ENCODE data around the gene IRF5.
"Not testable (repeated sequence)": the region's sequence is repeated elsewhere in the genome, so short reads cannot be mapped to it uniquely, and the experiment has no call there.

IRF5 gene

DNA sequence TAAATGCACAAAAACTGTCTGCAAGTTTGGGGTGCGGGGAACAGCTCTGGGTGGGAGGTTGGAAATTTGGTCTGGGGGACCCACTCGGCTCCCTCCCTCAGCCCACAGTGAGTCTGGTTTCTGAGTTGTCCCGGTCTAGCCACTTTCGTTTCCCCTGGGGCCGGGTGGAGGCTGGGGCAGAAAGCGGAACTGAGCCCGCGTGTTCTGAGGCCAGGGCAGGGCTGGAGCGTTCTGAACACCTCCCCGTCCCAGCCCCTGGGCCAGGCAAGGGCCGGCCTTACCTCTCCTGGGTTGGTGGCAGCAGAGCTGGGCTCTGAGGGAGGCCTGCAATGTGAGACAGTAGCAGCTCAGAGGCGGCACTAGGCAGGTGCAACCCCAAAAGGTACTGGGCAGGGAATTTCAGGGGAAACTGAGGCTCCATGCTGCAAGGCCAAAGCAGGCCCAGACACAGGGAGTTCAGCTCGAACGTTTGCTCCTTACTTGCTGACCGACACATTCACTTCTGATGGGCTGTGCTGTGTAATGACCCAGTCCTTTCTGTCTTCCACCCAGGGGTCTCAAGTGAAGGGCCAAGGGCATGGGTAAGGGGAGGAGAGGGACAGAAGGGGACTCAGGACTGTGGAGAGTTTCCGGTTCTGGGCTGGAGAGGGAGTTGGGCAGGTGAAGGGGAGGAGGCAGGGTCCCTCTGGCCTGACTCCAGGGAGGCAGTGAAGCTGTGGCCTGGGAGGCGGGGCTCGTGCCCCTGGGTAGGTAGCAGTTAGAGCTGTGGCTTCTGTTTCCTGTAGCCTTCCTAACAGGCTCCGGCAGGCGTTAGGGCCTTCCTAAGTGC is 3.0 kb downstream of the IRF5 start:
- peak; percentile 72 for DNase-seq

DNA sequence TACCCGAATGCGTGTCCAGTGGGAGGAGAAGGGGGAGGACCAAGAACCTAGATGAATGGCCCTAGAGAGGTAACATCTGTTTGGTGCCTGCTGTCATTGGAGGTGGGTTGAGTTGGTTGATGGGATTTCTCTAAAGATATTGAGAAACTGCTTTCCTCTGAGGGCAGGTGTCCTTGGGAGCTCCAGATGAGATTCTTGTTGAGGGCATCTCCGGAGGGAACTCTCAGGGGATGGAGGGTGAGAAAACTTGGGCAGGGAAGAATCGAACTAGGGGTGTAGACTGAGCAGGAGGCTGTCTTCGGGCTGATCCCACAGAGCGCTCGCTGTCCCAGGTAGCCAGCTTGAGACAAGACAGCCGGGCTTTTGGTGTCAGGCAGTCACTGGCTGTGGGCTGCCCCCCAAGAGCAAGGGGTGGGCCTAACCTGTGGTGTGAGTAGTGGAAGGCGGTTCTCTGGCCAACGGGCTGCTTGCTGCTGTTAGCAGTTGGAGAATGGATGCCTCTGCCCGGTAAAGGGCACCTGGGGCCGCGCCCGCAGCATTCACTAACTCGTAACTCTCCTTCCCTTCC is 3.7 kb downstream of the IRF5 start:
- DNase-seq: no peak

- no peak for DNase-seq
These were observed 4.3 kb downstream of the IRF5 start for GRCh38 chr7:128941946-128942526.

DNA sequence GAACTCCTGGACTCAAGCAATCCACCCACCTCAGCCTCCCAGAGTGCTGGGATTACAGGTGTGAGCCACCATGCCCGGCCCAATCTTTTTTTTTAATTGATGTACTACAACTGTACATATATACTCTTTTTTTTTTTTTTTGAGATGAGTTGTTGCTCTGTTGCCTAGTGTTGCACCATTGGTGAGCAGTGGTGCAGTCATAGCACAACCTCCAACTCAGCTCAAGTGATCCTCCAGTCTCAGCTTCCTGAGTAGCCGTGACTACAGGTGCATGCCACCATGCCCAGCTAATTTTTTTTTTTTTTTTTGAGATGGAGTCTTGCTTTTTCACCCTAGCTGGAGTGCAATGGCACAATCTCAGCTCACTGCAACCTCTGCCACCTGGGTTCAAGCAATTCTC is 5.5 kb downstream of the IRF5 start:
- not testable (repeated sequence) for DNase-seq

- no peak for DNase-seq
These were observed 6.9 kb downstream of the IRF5 start for GRCh38 chr7:128944487-128945236.

DNA sequence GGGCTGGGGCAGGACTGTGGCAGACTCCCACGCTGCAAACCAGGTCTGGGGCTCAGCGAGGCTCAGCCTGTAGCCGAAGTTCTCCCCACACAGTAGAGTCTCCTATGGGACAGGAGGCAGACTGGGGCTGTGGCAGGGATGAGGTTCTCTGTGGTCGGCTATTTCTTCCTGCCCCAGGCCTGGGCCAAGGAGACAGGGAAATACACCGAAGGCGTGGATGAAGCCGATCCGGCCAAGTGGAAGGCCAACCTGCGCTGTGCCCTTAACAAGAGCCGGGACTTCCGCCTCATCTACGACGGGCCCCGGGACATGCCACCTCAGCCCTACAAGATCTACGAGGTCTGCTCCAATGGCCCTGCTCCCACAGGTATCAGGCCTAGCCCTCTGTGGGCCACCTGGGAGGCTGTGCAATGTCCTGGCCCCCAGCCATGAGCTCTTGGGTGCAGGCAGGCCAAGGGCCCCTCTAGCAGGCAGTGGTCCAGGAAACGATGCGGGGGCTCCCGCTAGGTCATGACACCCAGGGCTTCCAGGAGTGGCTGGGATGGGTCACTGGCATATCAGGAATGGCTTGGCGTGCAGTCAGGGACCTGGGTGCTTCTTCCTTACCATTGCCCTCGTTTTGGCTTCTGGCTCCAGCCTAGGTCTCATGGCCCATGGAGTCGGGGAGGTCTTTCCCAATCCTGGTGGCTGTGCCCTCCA is 8.1 kb downstream of the IRF5 start:
- DNase-seq: no peak

DNA sequence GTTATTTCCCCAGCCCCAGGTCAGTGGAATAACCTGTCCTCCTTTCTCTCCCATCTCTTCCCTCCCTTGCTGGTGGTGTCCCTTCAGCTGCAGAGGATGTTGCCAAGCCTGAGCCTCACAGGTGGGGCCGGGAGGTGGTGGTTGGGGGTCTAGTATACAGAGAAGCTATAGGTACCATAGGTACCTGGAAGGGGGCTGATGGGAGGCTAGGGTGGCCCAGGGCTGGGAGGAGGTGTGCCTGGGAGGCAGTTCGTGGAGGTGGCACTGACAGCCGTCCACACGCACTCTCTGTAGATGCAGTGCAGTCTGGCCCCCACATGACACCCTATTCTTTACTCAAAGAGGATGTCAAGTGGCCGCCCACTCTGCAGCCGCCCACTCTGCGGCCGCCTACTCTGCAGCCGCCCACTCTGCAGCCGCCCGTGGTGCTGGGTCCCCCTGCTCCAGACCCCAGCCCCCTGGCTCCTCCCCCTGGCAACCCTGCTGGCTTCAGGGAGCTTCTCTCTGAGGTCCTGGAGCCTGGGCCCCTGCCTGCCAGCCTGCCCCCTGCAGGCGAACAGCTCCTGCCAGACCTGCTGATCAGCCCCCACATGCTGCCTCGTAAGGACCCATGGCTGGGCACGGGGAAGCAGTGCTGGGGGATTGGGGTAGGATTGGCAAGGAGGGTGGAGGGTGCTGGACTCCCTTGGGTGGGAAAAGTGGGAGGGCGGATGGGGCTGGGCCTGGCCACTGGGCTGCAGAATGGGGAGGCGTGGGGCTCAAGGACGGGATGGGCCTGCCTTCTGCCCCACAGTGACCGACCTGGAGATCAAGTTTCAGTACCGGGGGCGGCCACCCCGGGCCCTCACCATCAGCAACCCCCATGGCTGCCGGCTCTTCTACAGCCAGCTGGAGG is 9.5 kb downstream of the IRF5 start:
- DNase-seq: no peak

GRCh38 chr7:128947854-128948253 is 10.1 kb downstream of the IRF5 start:
- no peak for DNase-seq

- DNase-seq: no peak
These were observed 10.7 kb downstream of the IRF5 start for GRCh38 chr7:128948312-128948973.

GRCh38 chr7:128948976-128949760 is 11.4 kb downstream of the IRF5 start:
- no peak for DNase-seq

- DNase-seq: no peak
These were observed 13.6 kb downstream of the IRF5 start for GRCh38 chr7:128951296-128951695.

GRCh38 chr7:128954150-128954549 is 16.4 kb downstream of the IRF5 start:
- no peak for DNase-seq

- no peak for DNase-seq
These were observed 17.4 kb downstream of the IRF5 start for GRCh38 chr7:128954830-128955802.

- no peak for DNase-seq
These were observed 18.3 kb downstream of the IRF5 start for GRCh38 chr7:128955981-128956380.

- no peak for DNase-seq
These were observed 21.6 kb downstream of the IRF5 start for GRCh38 chr7:128959296-128959695.

- no peak for DNase-seq
These were observed 23.4 kb downstream of the IRF5 start for GRCh38 chr7:128961030-128961659.

- DNase-seq: no peak
These were observed 25.2 kb downstream of the IRF5 start for GRCh38 chr7:128962899-128963298.

GRCh38 chr7:128963327-128963757 is 25.6 kb downstream of the IRF5 start:
- DNase-seq: no peak

DNA sequence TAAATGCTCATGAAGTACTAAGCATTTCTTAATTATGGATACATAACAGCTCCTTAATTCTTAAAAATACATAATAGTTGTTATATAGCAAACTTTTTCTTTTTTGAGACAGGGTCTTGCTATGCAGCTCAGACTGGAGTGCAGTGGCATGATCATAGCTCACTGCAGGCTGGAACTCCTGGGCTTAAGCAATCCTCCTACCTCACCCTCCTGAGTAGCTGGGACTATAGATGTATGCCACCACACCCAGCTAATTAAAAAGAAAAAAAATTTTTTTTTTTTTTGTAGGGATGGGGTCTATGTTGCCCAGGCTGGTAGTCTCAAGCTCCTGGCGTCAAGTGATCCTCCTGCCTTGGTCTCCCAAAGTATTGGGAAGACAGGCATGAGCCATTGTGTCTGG is 30.9 kb downstream of the IRF5 start:
- DNase-seq: no peak

Measured in activated effector memory CD4-positive, alpha-beta T cell treated with anti-CD3 and anti-CD28 coated beads, Interleukin-2, amount 50 U/mL, for 16 hours (primary cell).